CD14-positive monocyte (primary cell): ENCODE results near the gene ABCB8. TPM values are rescaled to one million over a fixed set of nuclear protein-coding genes. Genes with fewer than 3 reads are reported as not detected.
"Not testable (repeated sequence)": the region's sequence is repeated elsewhere in the genome, so short reads cannot be mapped to it uniquely, and the experiment has no call there.

Source experiments
- DNase-seq, 3 donors: peaks; one replicate each; pipeline ENCODE4 v3.0.0-alpha.2; 2011 to 2022
- H2AFZ ChIP-seq: 2 replicates; pipeline ENCODE4 v1.6.0; 2012; ENCODE audit warnings: mild to moderate bottlenecking, low read depth, low read length, inconsistent platforms; ENCODE audit not compliant: insufficient read depth, poor library complexity, severe bottlenecking
- H3K27ac ChIP-seq, 2 donors: 1 replicate in 1 of 2; 2 replicates in 1 of 2; pipeline ENCODE4 v1.5.1; 2012 to 2013; ENCODE audit warnings: low read length in 2 of 2, control low read depth in 1 of 2, inconsistent platforms in 1 of 2, low read depth in 1 of 2, mild to moderate bottlenecking in 1 of 2
- H3K27me3 ChIP-seq, 2 donors: one replicate each; pipeline versions ENCODE4 v1.6.0 to v1.6.1; 2011 to 2013; ENCODE audit warnings: low read length in 2 of 2; ENCODE audit not compliant: control insufficient read depth in 2 of 2, insufficient read depth in 2 of 2
- H3K36me3 ChIP-seq, 2 donors: replicated peaks in 1 of 2; 1 replicate in 1 of 2; 2 replicates in 1 of 2; pipeline versions ENCODE4 v1.5.1 to v1.6.1; 2012 to 2013; ENCODE audit warnings: low read length in 2 of 2, control low read depth in 1 of 2, inconsistent platforms in 1 of 2, mild to moderate bottlenecking in 1 of 2; ENCODE audit not compliant: insufficient read depth in 2 of 2, control insufficient read depth in 1 of 2
- H3K4me1 ChIP-seq, 2 donors: 1 replicate in 1 of 2; 2 replicates in 1 of 2; pipeline versions ENCODE4 v1.5.1 to v1.6.1; 2012 to 2013; ENCODE audit warnings: low read length in 2 of 2, control low read depth in 1 of 2, inconsistent platforms in 1 of 2, mild to moderate bottlenecking in 1 of 2, moderate library complexity in 1 of 2; ENCODE audit not compliant: insufficient read depth in 2 of 2, control insufficient read depth in 1 of 2
- H3K4me2 ChIP-seq: replicated peaks from 2 replicates; pipeline ENCODE3; 2012; ENCODE audit warnings: low read length, moderate library complexity, mild to moderate bottlenecking; ENCODE audit not compliant: poor library complexity, severe bottlenecking; ENCODE audit errors: extremely low read depth
- H3K4me3 ChIP-seq, 3 experiments: fragments of 200-600 bp in 1 of 3; sonication (generic) in 1 of 3; replicated peaks in 1 of 3; 1 replicate in 2 of 3; 2 replicates in 1 of 3; pipeline ENCODE4 v1.5.1; 2011 to 2013; ENCODE audit warnings: low read length in 3 of 3, mild to moderate bottlenecking in 3 of 3, control low read depth in 2 of 3, low read depth in 2 of 3, inconsistent platforms in 1 of 3, moderate library complexity in 1 of 3
- H3K79me2 ChIP-seq: 2 replicates; pipeline ENCODE4 v1.6.0; 2012; ENCODE audit warnings: mild to moderate bottlenecking, control low read depth, inconsistent platforms, low read length, moderate library complexity; ENCODE audit not compliant: insufficient read depth
- H3K9ac ChIP-seq: 2 replicates; pipeline ENCODE4 v1.6.0; 2017; ENCODE audit warnings: low read length, mild to moderate bottlenecking; ENCODE audit not compliant: insufficient read depth, poor library complexity, severe bottlenecking
- H3K9me3 ChIP-seq, 2 donors: replicated peaks in 1 of 2; 1 replicate in 1 of 2; 2 replicates in 1 of 2; pipeline versions ENCODE4 v1.5.1 to v1.6.1; 2012 to 2013; ENCODE audit warnings: low read length in 2 of 2, control low read depth in 1 of 2; ENCODE audit not compliant: control insufficient read depth in 1 of 2, insufficient read depth in 1 of 2
- H4K20me1 ChIP-seq: 2 replicates; pipeline ENCODE4 v1.6.0; 2012; ENCODE audit warnings: mild to moderate bottlenecking, low read length, control low read depth, moderate library complexity; ENCODE audit not compliant: insufficient read depth
- H3K27ac Mint-ChIP-seq, 7 donors: one replicate each; pipeline ENCODE4 v1.8.0; 2020; ENCODE audit warnings: mild to moderate bottlenecking in 7 of 7, mixed read lengths in 7 of 7, moderate library complexity in 6 of 7, inconsistent platforms in 2 of 7
- H3K27me3 Mint-ChIP-seq, 3 donors: one replicate each; pipeline ENCODE4 v1.8.0; 2021 to 2022; ENCODE audit warnings: low read depth in 3 of 3, mild to moderate bottlenecking in 3 of 3, mixed read lengths in 3 of 3, moderate library complexity in 3 of 3, inconsistent platforms in 1 of 3
- H3K36me3 Mint-ChIP-seq, 2 donors: one replicate each; pipeline ENCODE4 v1.8.0; 2020; ENCODE audit warnings: mixed read lengths in 2 of 2, inconsistent platforms in 1 of 2, mild to moderate bottlenecking in 1 of 2
- H3K4me1 Mint-ChIP-seq: one replicate; pipeline ENCODE4 v1.8.0; 2020; ENCODE audit warnings: mild to moderate bottlenecking, mixed read lengths
- H3K4me3 Mint-ChIP-seq, 2 donors: one replicate each; pipeline ENCODE4 v1.8.0; 2020; ENCODE audit warnings: mild to moderate bottlenecking in 2 of 2, mixed read lengths in 2 of 2, moderate library complexity in 1 of 2
- H3K9me3 Mint-ChIP-seq, 7 donors: one replicate each; pipeline ENCODE4 v1.8.0; 2020 to 2022; ENCODE audit warnings: mixed read lengths in 7 of 7, mild to moderate bottlenecking in 6 of 7, moderate library complexity in 6 of 7, inconsistent platforms in 2 of 7
- WGBS: methylation state at CpG from one replicate; pipeline ENCODE4 v1.1.5; 2013; ENCODE audit warnings: missing lambda C conversion rate; ENCODE audit not compliant: insufficient coverage; 5-methylcytosine and 5-hydroxymethylcytosine counted together
- intact Hi-C, 2 donors: fragments of 100-400 bp; cut with micrococcal nuclease; formaldehyde crosslinking; loops; one replicate each; pipeline versions ENCODE4 v1.15.0 to v1.15.1; 2023
- polyA plus RNA-seq, 3 donors: library from polyadenylated mRNA; depleted of rRNA in 1 of 3; unstranded in 2 of 3; stranded (reverse) in 1 of 3; fragments of 300-500 nt in 2 of 3; fragments of >200 nt in 1 of 3; fragmentation: Illumina TruSeq in 2 of 3; gene quantifications; 1 replicate in 2 of 3; 2 replicates in 1 of 3; pipeline ENCODE4 v1.2.3, GENCODE V29; 2012 to 2021
- TF ChIP-seq, protein P1 (sequence below): fragments of 200-600 bp; IDR thresholded peaks from one replicate; pipeline ENCODE4 v1.8.0; 2022; ENCODE audit warnings: antibody characterized with exemption, mild to moderate bottlenecking

ABCB8 gene
- polyA plus RNA-seq, 3 donors = 9.3 to 19.9 (median 9.5) TPM

DNA sequence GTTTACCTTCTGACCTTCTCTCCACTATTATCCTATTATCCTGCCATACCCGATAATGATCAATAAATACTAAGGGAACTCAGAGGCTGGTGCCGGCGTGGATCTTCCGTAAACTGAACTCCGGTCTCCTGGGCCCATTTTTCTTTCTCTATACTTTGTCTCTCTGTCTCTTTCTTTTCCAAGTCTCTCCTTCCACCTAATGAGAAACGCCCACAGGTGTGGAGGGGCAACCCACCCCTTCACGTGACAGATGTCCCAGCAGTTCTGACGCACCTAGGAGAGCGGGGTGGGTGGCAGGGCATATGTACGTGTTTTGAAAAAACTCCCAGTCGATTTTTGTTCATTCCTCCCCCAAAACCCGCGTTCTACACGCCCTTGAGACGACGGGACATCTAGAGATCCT lies 521 bp upstream of the ABCB8 start:
- H3K9ac ChIP-seq = peak overlapping the region; percentile 45
- peak overlapping the region; percentile 71 to 81 for H3K27ac ChIP-seq
- H3K36me3 ChIP-seq, H3K9me3 ChIP-seq, DNase-seq, H3K79me2 ChIP-seq, H4K20me1 ChIP-seq, H3K27me3 ChIP-seq, H3K9me3 Mint-ChIP-seq: not testable (repeated sequence)
- peak overlapping the region; percentile 74 for H3K4me2 ChIP-seq
- 40% methylated on average over 4 of the region's 16 CpGs for WGBS
- H3K27ac Mint-ChIP-seq = peak overlapping the region; percentile 91 to 97 (median 95)
- H2AFZ ChIP-seq = peak overlapping the region; percentile 89
- peaks cover 6 to 28% (median 8%) of the 10 kb centered on the region in 3 donors for H3K27me3 Mint-ChIP-seq
- H3K4me1 ChIP-seq = peaks cover 14 to 18% of the 10 kb centered on the region in 2 donors
- peaks cover 22% of the 10 kb centered on the region for H3K4me1 Mint-ChIP-seq
- peak overlapping the region; percentile 91 to 94 for H3K4me3 Mint-ChIP-seq
- peak overlapping the region; percentile 53 to 98 (median 96) for H3K4me3 ChIP-seq
- intact Hi-C loops = loop anchor here in 1 of 2 donors (2.0 to 5.0 kb wide), 2 partner anchors 61 to 85 kb away; no protein-coding TSS in a partner anchor
- peaks cover 6 to 11% of the 10 kb centered on the region in 2 donors for H3K36me3 Mint-ChIP-seq

DNA sequence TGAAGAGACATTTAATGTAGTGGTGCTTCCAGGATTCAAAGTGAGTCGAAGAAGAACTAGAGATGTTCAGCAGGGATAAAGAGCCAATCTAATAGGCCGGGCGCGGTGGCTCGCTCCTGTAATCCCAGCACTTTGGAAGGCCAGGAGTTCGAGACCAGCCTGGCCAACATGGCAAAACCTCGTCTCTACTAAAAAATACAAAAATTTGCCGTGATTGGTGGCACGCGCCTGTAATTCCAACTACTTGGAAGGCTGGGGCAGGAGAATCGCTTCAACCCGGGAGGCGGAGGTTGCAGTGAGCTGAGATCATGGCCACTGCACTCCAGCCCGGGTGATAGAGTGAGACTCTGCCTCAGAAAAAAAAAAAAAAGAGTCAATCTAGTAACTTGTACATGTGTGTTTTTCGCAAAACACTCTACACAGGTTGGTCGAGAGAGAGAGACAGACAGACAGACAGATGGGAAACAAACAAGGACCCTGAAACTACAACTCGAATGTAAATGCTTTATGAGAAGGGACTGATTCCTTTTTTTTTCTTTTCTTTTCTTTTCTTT lies 775 bp downstream of the ABCB8 start:
- H3K27me3 Mint-ChIP-seq = peaks cover 2 to 18% (median 6%) of the 10 kb centered on the region in 3 donors
- intact Hi-C loops = loop anchor here in 1 of 2 donors (2.0 to 5.0 kb wide), 2 partner anchors 60 to 83 kb away; no protein-coding TSS in a partner anchor
- H3K36me3 Mint-ChIP-seq = peaks cover 6 to 15% of the 10 kb centered on the region in 2 donors
- H3K36me3 ChIP-seq = peaks cover 0 to 4% of the 10 kb centered on the region in 2 donors
- H3K4me2 ChIP-seq = peak overlapping the region; percentile 74
- no peaks in the 10 kb centered on the region for H4K20me1 ChIP-seq
- peaks cover 4% of the 10 kb centered on the region for H3K79me2 ChIP-seq
- H3K27me3 ChIP-seq = peaks cover 0 to 4% of the 10 kb centered on the region in 2 donors
- H3K9me3 Mint-ChIP-seq = peaks cover 0 to 2% (median 0%) of the 10 kb centered on the region in 7 donors
- peak overlapping the region; percentile 91 to 94 for H3K4me3 Mint-ChIP-seq
- H3K9me3 ChIP-seq = no peaks in the 10 kb centered on the region
- peaks cover 25% of the 10 kb centered on the region for H3K4me1 Mint-ChIP-seq
- H2AFZ ChIP-seq = peak overlapping the region; percentile 89
- 77% methylated on average over 14 of the region's 17 CpGs for WGBS
- H3K27ac ChIP-seq = peak overlapping the region; percentile 71 to 81
- H3K27ac Mint-ChIP-seq = peak overlapping the region; percentile 91 to 95 (median 94)
- DNase-seq = no peak
- TF ChIP-seq, protein P1, sequence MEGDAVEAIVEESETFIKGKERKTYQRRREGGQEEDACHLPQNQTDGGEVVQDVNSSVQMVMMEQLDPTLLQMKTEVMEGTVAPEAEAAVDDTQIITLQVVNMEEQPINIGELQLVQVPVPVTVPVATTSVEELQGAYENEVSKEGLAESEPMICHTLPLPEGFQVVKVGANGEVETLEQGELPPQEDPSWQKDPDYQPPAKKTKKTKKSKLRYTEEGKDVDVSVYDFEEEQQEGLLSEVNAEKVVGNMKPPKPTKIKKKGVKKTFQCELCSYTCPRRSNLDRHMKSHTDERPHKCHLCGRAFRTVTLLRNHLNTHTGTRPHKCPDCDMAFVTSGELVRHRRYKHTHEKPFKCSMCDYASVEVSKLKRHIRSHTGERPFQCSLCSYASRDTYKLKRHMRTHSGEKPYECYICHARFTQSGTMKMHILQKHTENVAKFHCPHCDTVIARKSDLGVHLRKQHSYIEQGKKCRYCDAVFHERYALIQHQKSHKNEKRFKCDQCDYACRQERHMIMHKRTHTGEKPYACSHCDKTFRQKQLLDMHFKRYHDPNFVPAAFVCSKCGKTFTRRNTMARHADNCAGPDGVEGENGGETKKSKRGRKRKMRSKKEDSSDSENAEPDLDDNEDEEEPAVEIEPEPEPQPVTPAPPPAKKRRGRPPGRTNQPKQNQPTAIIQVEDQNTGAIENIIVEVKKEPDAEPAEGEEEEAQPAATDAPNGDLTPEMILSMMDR = no peak
- peak overlapping the region; percentile 71 for H3K9ac ChIP-seq
- H3K4me1 ChIP-seq = peaks cover 14 to 18% of the 10 kb centered on the region in 2 donors
- peak overlapping the region; percentile 53 to 98 (median 96) for H3K4me3 ChIP-seq
